ENCODE measurements around the gene C14orf132.

C14orf132 gene

GRCh38 chr14:96077983-96078624, 38.9 kb downstream of the C14orf132 start:
- no peak overlapping the region for H3K4me3 ChIP-seq (ENCODE audit: low read depth, low read length)
- DNase-seq (ENCODE audit: low read depth), result no peak
- no peak for TF ChIP-seq CTCF (IDR thresholded peaks at IDR 0.05; ENCODE audit: low read depth, low read length, missing control alignments)

- H3K4me3 ChIP-seq (ENCODE audit: low read depth, low read length), result no peak overlapping the region
- DNase-seq (ENCODE audit: low read depth), result no peak
- TF ChIP-seq CTCF (IDR thresholded peaks at IDR 0.05; ENCODE audit: low read depth, low read length, missing control alignments), result no peak
These were observed 39.5 kb downstream of the C14orf132 start for GRCh38 chr14:96078625-96079016.

GRCh38 chr14:96079066-96079465, 39.9 kb downstream of the C14orf132 start:
- TF ChIP-seq CTCF (IDR thresholded peaks at IDR 0.05; ENCODE audit: low read depth, low read length, missing control alignments), result no peak
- no peak overlapping the region for H3K4me3 ChIP-seq (ENCODE audit: low read depth, low read length)
- no peak for DNase-seq (ENCODE audit: low read depth)

GRCh38 chr14:96080571-96080970, 41.4 kb downstream of the C14orf132 start:
- no peak for DNase-seq (ENCODE audit: low read depth)
- no peak overlapping the region for H3K4me3 ChIP-seq (ENCODE audit: low read depth, low read length)
- no peak for TF ChIP-seq CTCF (IDR thresholded peaks at IDR 0.05; ENCODE audit: low read depth, low read length, missing control alignments)

- DNase-seq (ENCODE audit: low read depth), result no peak
- no peak overlapping the region for H3K4me3 ChIP-seq (ENCODE audit: low read depth, low read length)
- no peak for TF ChIP-seq CTCF (IDR thresholded peaks at IDR 0.05; ENCODE audit: low read depth, low read length, missing control alignments)
These were observed 42.1 kb downstream of the C14orf132 start for GRCh38 chr14:96081224-96081623.

- TF ChIP-seq CTCF (IDR thresholded peaks at IDR 0.05; ENCODE audit: low read depth, low read length, missing control alignments), result no peak
- no peak for DNase-seq (ENCODE audit: low read depth)
- H3K4me3 ChIP-seq (ENCODE audit: low read depth, low read length), result no peak overlapping the region
These were observed 42.7 kb downstream of the C14orf132 start for GRCh38 chr14:96081767-96082400.
